ENCODE results near the gene GRK7. TPM values are rescaled to one million over a fixed set of nuclear protein-coding genes. Genes with fewer than 3 reads are reported as not detected.
"Not testable (repeated sequence)": the region's sequence is repeated elsewhere in the genome, so short reads cannot be mapped to it uniquely, and the experiment has no call there.

Gene GRK7
- total RNA-seq, 5 donors from 2014 or later (not counting 1 experiment from before 2014, with no cell fraction given), result 0.09 to 0.19 (median 0.15) TPM

- DNase-seq (peak in 1 of 35 experiments; percentile 22), ATAC-seq (replicated peaks in 1 of 4) (no peak)
- Mint-ChIP-seq H3K9me3 (no peaks in the 10 kb centered on the region), H3K27me3 (peaks cover 0 to 1% of the 10 kb centered on the region in 2 donors), H3K36me3 (no peaks in the 10 kb centered on the region), H3K4me3 (peak overlapping the region; percentile 10 to 90 (median 88)), H3K27ac (peak overlapping the region; percentile 99 to 100), H3K4me1 (peaks cover 56 to 61% (median 57%) of the 10 kb centered on the region in 3 donors)
- H3K4me1 ChIP-seq (ENCODE audit: control insufficient read depth in 1 of 2, extremely low read depth in 1 of 2, insufficient read depth in 2 of 2, low read length in 2 of 2), result peaks cover 28 to 57% of the 10 kb centered on the region in 2 experiments
- POLR2A ChIA-PET, result no interaction called here
- H3K36me3 ChIP-seq (ENCODE audit: control insufficient read depth in 2 of 2, extremely low read depth in 1 of 2, insufficient read depth in 1 of 2, low read length in 1 of 2), result no peaks in the 10 kb centered on the region
- peak overlapping the region; percentile 91 for H3K27ac ChIP-seq (ENCODE audit: low read length)
- no CpG with 5 or more reads among the region's 11 CpGs for WGBS (ENCODE audit: insufficient coverage)
- no peaks in the 10 kb centered on the region for H3K27me3 ChIP-seq (replicated peaks in 1 of 2; ENCODE audit: control insufficient read depth in 2 of 2, extremely low read depth in 1 of 2, insufficient read depth in 2 of 2, low read length in 1 of 2)
- CTCF ChIA-PET, result interaction anchor here (1.0 to 1.4 kb wide), 2 partner anchors 60 to 77 kb away, joined by 3 to 5 read pairs; partner anchors contain the start of gene RNF7 (in 1 of the 2)
- H3K9me3 ChIP-seq, result no peaks in the 10 kb centered on the region
- peak overlapping the region in 1 of 2 donors; percentile 70 for H3K4me3 ChIP-seq (ENCODE audit: control insufficient read depth in 1 of 2, extremely low read depth in 1 of 2, low read length in 1 of 2)
Observed at GRCh38 chr3:141798448-141798845, 35.2 kb downstream of the GRK7 start.

GRCh38 chr3:141802316-141803077 is 39.3 kb downstream of the GRK7 start:
- H3K27me3 ChIP-seq (replicated peaks in 1 of 2; ENCODE audit: control insufficient read depth in 2 of 2, extremely low read depth in 1 of 2, insufficient read depth in 2 of 2, low read length in 1 of 2), result no peaks in the 10 kb centered on the region
- no peak for DNase-seq
- no peaks in the 10 kb centered on the region for H3K9me3 ChIP-seq
- CTCF ChIA-PET, result no interaction called here
- H3K4me3 ChIP-seq (ENCODE audit: control insufficient read depth in 1 of 2, extremely low read depth in 1 of 2, low read length in 1 of 2), result no peak overlapping the region
- H3K27ac Mint-ChIP-seq, result no peak overlapping the region
- H3K27ac ChIP-seq (ENCODE audit: low read length), result no peak overlapping the region
- 94% methylated on average over 4 of the region's 6 CpGs for WGBS (ENCODE audit: insufficient coverage)
- peaks cover 19 to 23% (median 20%) of the 10 kb centered on the region in 3 donors for H3K4me1 Mint-ChIP-seq
- no peak for ATAC-seq (replicated peaks in 1 of 4)
- POLR2A ChIA-PET, result interaction anchor here in 1 of 2 donors (0.6 kb wide), 1 partner anchor 233 kb away, joined by 3 read pairs; no protein-coding TSS in a partner anchor
- no peaks in the 10 kb centered on the region for H3K36me3 ChIP-seq (ENCODE audit: control insufficient read depth in 2 of 2, extremely low read depth in 1 of 2, insufficient read depth in 1 of 2, low read length in 1 of 2)
- H3K9me3 Mint-ChIP-seq, result no peaks in the 10 kb centered on the region
- H3K4me1 ChIP-seq (ENCODE audit: control insufficient read depth in 1 of 2, extremely low read depth in 1 of 2, insufficient read depth in 2 of 2, low read length in 2 of 2), result peaks cover 7 to 18% of the 10 kb centered on the region in 2 experiments
- H3K4me3 Mint-ChIP-seq, result no peak overlapping the region
- H3K36me3 Mint-ChIP-seq, result no peaks in the 10 kb centered on the region
- H3K27me3 Mint-ChIP-seq, result peaks cover 0 to 1% of the 10 kb centered on the region in 2 donors

DNA sequence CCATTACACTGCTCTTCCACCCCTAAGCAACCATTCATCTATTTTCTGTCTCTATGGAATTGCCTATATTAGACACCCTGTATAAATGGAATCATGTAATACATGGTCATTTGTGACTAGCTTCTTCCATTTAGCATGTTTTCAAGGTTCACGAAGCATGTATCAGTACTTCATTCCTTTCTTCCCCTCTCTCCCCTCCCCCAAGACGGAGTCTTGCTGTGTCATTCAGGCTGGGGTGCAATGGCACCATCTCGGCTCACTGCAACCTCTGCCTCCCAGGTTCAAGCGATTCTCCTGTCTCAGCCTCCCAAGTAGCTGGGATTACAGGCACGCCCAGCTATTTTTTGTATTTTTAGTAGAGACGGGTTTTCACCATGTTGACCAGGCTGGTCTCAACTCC is 40.3 kb downstream of the GRK7 start:
- H3K27ac Mint-ChIP-seq; H3K9me3 Mint-ChIP-seq; ATAC-seq (replicated peaks in 1 of 4); POLR2A ChIA-PET; H3K27me3 Mint-ChIP-seq; H3K27ac ChIP-seq (ENCODE audit: low read length); H3K4me1 ChIP-seq (ENCODE audit: control insufficient read depth in 1 of 2, extremely low read depth in 1 of 2, insufficient read depth in 2 of 2, low read length in 2 of 2); H3K4me3 Mint-ChIP-seq; H3K36me3 ChIP-seq (ENCODE audit: control insufficient read depth in 2 of 2, extremely low read depth in 1 of 2, insufficient read depth in 1 of 2, low read length in 1 of 2); H3K36me3 Mint-ChIP-seq; H3K9me3 ChIP-seq; H3K4me3 ChIP-seq (ENCODE audit: control insufficient read depth in 1 of 2, extremely low read depth in 1 of 2, low read length in 1 of 2); H3K27me3 ChIP-seq (replicated peaks in 1 of 2; ENCODE audit: control insufficient read depth in 2 of 2, extremely low read depth in 1 of 2, insufficient read depth in 2 of 2, low read length in 1 of 2); DNase-seq: not testable (repeated sequence)
- H3K4me1 Mint-ChIP-seq, result peaks cover 8 to 13% (median 10%) of the 10 kb centered on the region in 3 donors
- WGBS (ENCODE audit: insufficient coverage), result 91% methylated on average over 4 of the region's 6 CpGs
- CTCF ChIA-PET, result interaction anchor here in 1 of 2 donors (0.7 kb wide), 1 partner anchor 30 kb away, joined by 3 read pairs; no protein-coding TSS in a partner anchor

- no peak for DNase-seq
- Histone ChIP-seq H3K27me3 (replicated peaks in 1 of 2; ENCODE audit: control insufficient read depth in 2 of 2, extremely low read depth in 1 of 2, insufficient read depth in 2 of 2, low read length in 1 of 2) (no peaks in the 10 kb centered on the region), H3K4me3 (ENCODE audit: control insufficient read depth in 1 of 2, extremely low read depth in 1 of 2, low read length in 1 of 2) (no peak overlapping the region), H3K9me3 (no peaks in the 10 kb centered on the region), H3K36me3 (ENCODE audit: control insufficient read depth in 2 of 2, extremely low read depth in 1 of 2, insufficient read depth in 1 of 2, low read length in 1 of 2) (no peaks in the 10 kb centered on the region), H3K4me1 (ENCODE audit: control insufficient read depth in 1 of 2, extremely low read depth in 1 of 2, insufficient read depth in 2 of 2, low read length in 2 of 2) (no peaks in the 10 kb centered on the region), H3K27ac (ENCODE audit: low read length) (no peak overlapping the region)
- Mint-ChIP-seq H3K36me3 (no peaks in the 10 kb centered on the region), H3K27me3 (peaks cover 0 to 1% of the 10 kb centered on the region in 2 donors), H3K4me3 (no peak overlapping the region), H3K9me3 (no peaks in the 10 kb centered on the region), H3K4me1 (peaks cover 0 to 6% (median 3%) of the 10 kb centered on the region in 3 donors), H3K27ac (no peak overlapping the region)
- ChIA-PET POLR2A (no interaction called here), CTCF (no interaction called here)
- no peak for ATAC-seq (replicated peaks in 1 of 4)
- WGBS (ENCODE audit: insufficient coverage), result 97% methylated on average over 2 of the region's 2 CpGs
Observed at GRCh38 chr3:141804447-141804777, 41.2 kb downstream of the GRK7 start.

GRCh38 chr3:141804778-141805639 is 41.8 kb downstream of the GRK7 start:
- H3K4me1 Mint-ChIP-seq, result no peaks in the 10 kb centered on the region
- Histone ChIP-seq H3K9me3 (no peaks in the 10 kb centered on the region), H3K4me3 (ENCODE audit: control insufficient read depth in 1 of 2, extremely low read depth in 1 of 2, low read length in 1 of 2) (no peak overlapping the region), H3K36me3 (ENCODE audit: control insufficient read depth in 2 of 2, extremely low read depth in 1 of 2, insufficient read depth in 1 of 2, low read length in 1 of 2) (no peaks in the 10 kb centered on the region), H3K4me1 (ENCODE audit: control insufficient read depth in 1 of 2, extremely low read depth in 1 of 2, insufficient read depth in 2 of 2, low read length in 2 of 2) (no peaks in the 10 kb centered on the region), H3K27me3 (replicated peaks in 1 of 2; ENCODE audit: control insufficient read depth in 2 of 2, extremely low read depth in 1 of 2, insufficient read depth in 2 of 2, low read length in 1 of 2) (no peaks in the 10 kb centered on the region), H3K27ac (ENCODE audit: low read length) (no peak overlapping the region)
- H3K36me3 Mint-ChIP-seq, result no peaks in the 10 kb centered on the region
- no peaks in the 10 kb centered on the region for H3K9me3 Mint-ChIP-seq
- WGBS (ENCODE audit: insufficient coverage), result 94% methylated on average over 15 of the region's 18 CpGs
- H3K4me3 Mint-ChIP-seq, result no peak overlapping the region
- ChIA-PET POLR2A (interaction anchor here in 1 of 2 donors (0.6 kb wide), 1 partner anchor 74 kb away, joined by 5 read pairs; no protein-coding TSS in a partner anchor), CTCF (no interaction called here)
- no peak for DNase-seq
- H3K27ac Mint-ChIP-seq, result no peak overlapping the region
- H3K27me3 Mint-ChIP-seq, result peaks cover 0 to 1% of the 10 kb centered on the region in 2 donors
- no peak for ATAC-seq (replicated peaks in 1 of 4)

DNA sequence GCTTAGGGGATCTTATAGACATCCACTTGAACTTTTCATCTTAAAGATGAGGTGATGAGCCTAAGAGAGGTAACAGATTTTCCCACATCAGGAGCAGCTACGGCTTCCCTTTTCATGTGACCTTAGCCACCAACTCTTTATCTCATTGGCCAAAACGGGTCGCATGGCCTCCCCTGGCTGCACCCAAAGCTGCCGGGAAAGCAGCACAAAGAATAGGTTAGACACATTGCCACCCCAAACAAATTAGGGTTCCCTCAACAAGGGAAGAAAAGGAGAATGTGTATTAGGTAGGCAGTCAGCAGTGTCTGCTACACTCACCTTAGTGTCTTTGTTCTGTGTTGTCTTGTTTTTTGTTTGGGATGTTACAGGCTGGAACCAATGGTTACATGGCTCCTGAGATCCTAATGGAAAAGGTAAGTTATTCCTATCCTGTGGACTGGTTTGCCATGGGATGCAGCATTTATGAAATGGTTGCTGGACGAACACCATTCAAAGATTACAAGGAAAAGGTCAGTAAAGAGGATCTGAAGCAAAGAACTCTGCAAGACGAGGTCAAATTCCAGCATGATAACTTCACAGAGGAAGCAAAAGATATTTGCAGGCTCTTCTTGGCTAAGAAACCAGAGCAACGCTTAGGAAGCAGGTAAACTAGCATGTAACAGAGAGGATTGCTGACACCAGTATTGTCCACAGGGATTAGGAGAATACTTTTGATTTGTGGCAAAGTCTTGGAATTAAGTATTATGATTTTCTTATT is 44.2 kb downstream of the GRK7 start:
- Mint-ChIP-seq H3K27me3 (peaks cover 0 to 1% of the 10 kb centered on the region in 2 donors), H3K4me1 (no peaks in the 10 kb centered on the region), H3K27ac (no peak overlapping the region), H3K9me3 (no peaks in the 10 kb centered on the region), H3K4me3 (no peak overlapping the region), H3K36me3 (no peaks in the 10 kb centered on the region)
- H3K4me3 ChIP-seq (ENCODE audit: control insufficient read depth in 1 of 2, extremely low read depth in 1 of 2, low read length in 1 of 2), result no peak overlapping the region
- POLR2A ChIA-PET, result interaction anchor here in 1 of 2 donors (0.6 kb wide), 1 partner anchor 76 kb away, joined by 10 read pairs; no protein-coding TSS in a partner anchor
- ATAC-seq (replicated peaks in 1 of 4), result no peak
- no peak for DNase-seq
- WGBS (ENCODE audit: insufficient coverage), result 90% methylated on average over 3 of the region's 7 CpGs
- H3K36me3 ChIP-seq (ENCODE audit: control insufficient read depth in 2 of 2, extremely low read depth in 1 of 2, insufficient read depth in 1 of 2, low read length in 1 of 2), result no peaks in the 10 kb centered on the region
- H3K27ac ChIP-seq (ENCODE audit: low read length), result no peak overlapping the region
- H3K4me1 ChIP-seq (ENCODE audit: control insufficient read depth in 1 of 2, extremely low read depth in 1 of 2, insufficient read depth in 2 of 2, low read length in 2 of 2), result no peaks in the 10 kb centered on the region
- CTCF ChIA-PET, result no interaction called here
- no peaks in the 10 kb centered on the region for H3K27me3 ChIP-seq (replicated peaks in 1 of 2; ENCODE audit: control insufficient read depth in 2 of 2, extremely low read depth in 1 of 2, insufficient read depth in 2 of 2, low read length in 1 of 2)
- H3K9me3 ChIP-seq, result no peaks in the 10 kb centered on the region

Data from T-cell (primary cell).